ENCODE data around the gene TDP2.
"Not testable (repeated sequence)": the region's sequence is repeated elsewhere in the genome, so short reads cannot be mapped to it uniquely, and the experiment has no call there.

TDP2 gene

DNA sequence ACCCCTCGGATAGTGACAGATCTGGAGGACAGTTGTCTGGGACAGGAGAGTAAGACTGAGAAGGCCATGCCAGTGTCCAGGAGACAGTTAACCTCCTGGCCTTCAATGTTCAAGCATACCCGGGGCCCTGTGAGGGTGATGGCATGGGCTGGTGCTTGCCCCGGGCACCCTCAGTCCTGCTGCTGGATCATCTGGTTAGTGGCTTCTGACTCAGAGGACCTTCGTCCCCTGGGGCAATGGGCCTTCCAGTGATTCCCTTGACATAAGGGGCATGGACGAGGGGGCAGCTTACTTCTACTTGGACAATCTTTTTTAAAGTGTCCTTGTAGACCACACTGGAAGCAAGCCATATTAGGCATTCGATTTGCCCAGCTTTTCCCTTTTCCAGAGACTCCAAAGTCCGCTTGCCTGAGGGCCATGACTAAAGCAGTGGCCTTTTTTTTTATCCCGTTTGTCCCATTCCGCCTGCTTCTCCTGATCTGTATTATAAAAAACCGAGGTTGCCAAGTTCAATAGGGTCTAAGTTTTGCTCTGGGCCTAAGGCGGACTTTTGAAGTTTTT, 12.2 kb upstream of the TDP2 start:
- DNase-seq = not testable (repeated sequence)

DNA sequence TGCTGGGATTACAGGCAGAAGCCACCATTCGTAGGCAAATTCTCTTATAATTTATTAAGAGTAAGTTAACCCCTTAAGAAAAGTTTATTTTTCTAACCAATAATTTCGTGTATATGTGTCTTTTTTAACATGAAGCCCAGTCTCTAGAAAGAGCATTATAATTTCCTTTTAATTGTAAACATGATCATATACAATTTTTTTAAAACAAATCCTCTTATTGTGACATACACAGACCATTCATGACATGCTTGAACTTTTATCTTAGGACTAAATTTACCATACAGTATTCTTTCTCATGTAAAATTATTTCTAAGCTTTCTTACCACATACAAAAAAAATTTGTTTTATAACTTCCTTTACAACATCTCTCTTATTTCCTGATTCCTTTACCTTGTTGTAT, 6.9 kb upstream of the TDP2 start:
- no peak for DNase-seq

DNA sequence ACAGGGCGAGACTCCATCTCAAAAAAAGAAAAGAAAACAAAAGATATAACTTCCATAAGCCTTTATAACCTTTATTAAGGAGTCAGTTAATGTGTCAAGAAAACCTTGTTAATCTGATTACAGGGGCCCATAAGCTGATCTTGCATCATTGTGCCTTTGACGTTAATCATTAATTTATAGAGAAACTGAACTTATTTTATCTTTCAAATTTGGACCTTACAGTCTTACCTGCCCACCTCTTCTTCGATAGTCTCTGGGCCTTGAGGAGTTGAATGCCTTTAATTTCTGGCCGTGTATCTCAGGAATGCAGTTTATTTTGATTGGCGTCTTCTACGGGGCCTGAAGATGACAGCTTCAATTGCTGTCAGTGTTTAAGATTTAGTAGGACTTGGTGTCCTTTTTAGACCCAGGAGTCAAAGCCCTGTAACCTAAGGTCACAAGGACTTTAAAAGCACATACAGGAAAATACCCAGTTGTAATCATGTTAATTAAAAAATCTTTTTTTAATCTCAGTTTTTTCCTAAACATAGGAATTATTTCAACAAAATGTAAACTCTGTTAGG, 6.0 kb upstream of the TDP2 start:
- DNase-seq = no peak

DNA sequence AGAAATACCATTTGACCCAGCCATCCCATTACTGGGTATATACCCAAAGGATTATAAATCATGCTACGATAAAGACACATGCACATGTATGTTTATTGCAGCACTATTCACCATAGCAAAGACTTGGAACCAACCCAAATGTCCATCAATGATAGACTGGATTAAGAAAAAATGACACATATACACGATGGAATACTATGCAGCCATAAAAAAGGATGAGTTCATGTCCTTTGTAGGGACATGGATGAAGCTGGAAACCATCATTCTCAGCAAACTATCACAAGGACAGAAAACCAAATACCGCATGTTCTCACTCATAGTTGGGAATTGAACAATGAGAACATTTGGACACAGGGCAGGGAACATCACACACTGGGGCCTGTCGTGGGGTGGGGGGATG, 4.4 kb upstream of the TDP2 start:
- not testable (repeated sequence) for DNase-seq

DNA sequence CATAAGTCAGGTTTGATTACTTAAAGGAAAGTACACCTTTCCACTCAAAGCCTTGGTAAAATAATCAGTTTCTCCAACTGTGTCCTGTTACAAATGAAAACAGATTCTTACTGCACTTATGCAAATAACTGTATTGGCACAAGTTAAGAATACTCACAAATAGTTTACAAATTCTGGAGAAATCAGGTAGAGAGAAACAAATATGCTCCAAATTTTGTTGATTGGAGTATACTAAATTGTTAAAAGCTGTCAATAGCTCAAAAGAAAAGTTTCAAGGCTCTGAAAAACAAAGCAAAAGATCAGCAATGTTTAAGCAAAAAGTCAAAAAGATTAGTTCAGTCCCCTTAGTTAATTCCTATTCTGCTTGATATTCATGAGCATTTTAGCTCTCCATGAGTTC, 3.8 kb upstream of the TDP2 start:
- not testable (repeated sequence) for DNase-seq

DNA sequence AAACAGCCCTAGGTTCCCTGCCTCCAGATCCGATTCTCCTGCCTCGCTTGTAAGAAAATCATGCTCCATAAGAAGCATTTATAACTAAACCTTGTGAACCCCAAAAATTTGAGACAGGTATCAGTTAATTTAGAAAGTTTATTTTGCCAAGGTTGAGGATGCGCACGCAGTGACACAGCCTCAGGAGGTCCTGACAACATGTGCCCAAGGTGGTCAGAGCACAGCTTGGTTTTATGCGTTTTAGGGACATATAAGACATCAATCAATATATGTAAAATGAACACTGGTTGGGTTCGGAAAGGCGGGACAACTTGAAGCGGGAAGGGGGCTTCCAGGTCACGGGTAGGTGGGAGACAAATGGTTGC, 2.3 kb upstream of the TDP2 start:
- no peak for DNase-seq

DNA sequence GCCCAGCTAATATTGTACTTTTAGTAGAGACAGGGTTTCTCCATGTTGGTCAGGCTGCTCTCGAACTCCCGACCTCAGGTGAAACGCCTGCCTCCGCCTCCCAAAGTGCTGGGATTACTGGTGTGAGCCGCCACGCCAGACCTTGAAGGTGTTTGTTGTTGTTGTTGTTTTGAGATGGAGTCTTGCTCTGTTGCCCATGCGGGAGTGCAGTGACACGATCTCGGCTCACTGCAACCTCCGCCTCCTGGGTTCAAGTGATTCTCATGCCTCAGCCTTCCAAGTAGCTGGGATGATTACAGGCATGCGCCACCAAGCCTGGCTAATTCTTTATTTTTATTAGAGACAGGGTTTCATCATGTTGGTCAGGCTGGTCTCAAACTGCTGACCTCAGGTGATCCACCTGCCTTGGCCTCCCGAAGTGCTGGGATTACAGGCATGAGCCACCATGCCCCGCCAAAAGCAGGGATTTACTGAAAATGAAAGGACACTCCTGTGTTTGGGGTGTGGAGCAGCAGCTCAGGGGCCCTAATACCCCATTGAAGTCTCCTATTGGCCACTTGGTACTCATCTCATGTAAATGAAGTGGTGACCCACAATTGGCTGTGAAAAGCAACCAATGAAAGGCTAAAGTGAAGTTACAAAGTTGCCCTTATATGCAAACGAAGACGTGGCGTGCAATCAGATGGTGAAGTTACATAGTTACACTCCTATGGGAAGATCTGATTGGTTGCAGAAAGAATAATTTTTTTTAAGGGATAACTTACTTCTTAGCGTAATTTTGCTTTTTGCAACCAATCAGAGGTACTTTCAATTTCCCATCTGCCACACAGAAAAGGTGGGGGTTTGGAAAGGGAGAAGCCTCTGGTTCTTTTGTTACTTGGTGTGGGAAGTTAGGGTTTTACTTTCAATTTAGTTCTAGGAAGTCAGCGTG, 1.6 kb upstream of the TDP2 start:
- DNase-seq = not testable (repeated sequence)

DNA sequence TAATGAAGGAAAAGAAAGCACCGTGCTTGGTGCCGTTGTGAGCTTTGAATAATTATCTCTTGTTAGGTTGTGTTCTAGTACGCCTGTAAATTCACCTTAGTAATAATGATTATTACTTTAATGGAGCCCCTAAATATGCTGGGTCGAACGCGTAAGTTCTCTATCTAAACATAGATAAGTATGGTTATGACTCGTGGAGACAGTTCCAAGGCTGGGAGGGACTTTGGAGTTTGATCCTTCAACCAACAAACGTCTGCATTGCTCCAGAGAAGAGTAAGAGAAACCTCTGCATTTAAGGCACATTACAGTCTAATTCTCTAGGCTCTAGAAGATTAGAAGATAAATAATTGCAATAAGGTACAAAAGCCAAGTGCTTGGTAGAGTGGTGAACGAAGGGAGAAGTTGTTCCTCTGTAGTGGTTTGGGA, 692 bp upstream of the TDP2 start:
- DNase-seq = no peak

DNA sequence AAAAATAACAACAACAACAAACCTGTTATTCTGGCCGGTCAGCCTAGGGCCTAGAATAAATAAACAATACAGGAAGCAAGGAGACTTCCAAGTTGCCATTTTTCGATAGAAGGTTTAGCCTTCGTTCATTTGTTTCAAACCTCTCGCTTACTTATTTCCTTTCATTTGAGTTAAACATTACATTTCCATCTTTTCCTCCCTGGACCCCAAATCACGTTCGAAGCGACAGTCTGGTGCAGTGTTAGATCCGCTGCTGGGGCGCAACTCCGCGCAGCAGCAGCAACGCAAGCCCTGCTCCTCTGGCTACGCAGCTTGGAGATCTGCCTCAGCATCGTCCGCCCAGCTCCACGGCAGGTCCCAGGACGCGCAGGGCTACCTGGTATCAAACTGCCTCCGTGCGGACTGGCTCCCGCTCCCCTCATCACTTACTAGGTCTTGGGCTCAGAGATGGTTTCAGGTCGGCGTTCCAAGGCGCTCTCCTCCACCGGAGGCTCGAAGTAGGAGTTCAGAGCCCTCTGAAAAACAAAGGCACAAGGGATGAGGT, 530 bp downstream of the TDP2 start:
- peak; percentile 79 for DNase-seq

DNA sequence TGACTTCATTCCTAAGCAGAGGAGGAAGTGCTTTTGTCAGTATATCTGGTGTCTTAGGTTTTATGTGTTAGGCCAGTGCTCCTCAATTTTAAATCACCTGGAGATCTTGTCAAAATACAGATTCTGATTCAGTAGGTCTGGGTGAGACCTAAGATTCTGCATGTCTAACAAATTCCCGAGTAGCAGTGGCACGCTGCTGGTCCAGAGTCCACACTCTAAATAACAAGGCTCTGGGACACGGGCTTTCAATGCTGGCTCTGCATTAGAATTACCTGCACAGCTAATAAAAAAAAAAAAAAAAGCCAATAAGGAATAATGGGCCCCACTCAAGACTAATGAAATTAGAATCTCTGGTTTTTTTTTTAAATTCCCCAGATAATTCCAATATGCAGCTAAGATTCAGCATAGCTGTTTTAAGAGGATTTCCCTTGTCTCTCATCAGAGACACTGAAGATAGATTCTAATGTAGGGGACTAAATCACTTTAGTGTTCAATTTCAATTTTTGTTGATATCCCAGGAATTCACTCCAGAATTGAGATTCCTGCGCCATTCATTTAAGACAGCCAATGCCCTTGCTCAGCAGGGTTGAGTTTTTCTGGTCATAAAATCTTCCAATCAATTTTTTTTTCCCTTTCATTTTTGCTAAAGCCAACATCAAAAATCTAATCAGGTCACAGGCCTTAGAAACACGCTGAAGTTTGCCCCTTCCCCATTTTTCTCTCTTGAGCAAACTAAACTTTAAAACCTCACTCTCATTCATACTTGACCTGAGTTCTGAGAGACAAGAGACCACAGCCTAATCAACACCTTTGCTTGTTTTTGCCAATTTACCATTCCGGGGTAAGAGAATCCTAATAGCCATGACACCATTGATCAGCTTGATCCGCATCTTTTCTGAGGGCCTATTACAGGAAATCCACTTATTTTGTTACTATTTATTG, 2.4 kb downstream of the TDP2 start:
- no peak for DNase-seq

DNA sequence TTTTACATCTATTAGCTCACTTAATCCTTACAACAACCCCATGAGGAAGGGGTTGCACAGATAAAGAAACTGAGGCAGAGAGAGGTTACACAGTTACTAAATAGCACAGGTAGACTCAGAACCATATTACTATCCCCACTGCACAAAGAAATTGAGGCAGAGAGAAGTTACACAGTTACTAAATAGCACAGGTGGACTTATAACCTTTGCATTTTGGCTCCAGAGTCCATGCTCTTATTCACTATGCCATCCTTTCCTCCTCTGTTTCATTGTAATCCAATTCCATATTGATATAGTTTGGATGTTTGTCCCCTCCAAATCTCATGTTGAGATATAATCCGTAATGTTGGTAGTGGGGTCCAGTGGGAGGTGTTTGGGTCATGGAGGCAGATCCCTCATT, 3.5 kb downstream of the TDP2 start:
- no peak for DNase-seq

DNA sequence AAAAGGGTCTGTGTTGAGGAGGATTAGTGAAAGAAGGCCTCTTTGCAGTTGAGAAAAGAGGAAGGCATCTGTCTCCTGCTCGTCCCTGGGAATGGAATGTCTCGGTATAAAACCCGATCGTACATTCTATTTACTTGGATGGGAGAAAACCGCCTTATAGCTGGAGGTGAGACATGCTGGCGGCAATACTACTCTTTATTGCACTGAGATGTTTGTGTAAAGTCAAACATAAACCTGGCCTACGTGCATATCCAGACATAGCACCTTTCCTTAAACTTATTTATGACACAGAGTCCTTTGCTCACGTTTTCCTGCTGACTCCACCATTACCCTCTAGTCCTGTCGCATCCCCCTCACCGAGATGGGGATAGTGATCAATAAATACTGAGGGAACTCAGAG, 4.5 kb downstream of the TDP2 start:
- no peak for DNase-seq

DNA sequence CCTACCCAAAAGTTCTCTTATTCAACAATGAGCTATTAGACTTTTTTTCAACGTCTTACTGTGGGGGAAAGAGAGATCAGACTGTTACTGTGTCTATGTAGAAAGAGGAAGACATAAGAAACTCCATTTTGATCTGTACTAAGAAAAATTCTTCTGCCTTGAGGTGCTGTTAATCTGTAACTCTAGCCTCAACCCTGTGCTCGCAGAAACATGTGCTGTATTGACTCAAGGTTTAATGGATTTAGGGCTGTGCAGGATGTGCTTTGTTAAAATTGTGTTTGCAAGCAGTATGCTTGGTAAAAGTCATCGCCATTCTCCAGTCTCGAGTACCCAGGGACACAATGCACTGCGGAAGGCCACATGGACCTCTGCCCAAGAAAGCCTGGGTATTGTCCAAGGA, 4.9 kb downstream of the TDP2 start:
- DNase-seq = not testable (repeated sequence)

DNA sequence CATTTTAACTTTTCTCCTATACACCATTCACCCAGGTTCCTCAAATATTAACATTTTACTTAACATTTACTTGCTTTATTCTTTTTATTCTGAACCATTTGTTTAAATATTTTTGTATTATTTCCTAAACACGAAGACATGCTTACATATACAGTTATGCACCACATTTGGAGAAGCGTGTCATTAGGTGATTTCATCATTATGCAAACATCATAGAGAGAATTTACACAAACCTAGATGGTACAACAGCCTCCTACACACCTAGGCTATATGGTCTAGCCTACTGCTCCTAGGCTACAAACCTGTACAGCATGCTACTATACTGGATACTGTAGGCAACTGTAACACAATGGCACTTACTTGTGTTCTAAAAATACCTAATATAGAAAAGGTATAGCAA, 6.6 kb downstream of the TDP2 start:
- DNase-seq = no peak

DNA sequence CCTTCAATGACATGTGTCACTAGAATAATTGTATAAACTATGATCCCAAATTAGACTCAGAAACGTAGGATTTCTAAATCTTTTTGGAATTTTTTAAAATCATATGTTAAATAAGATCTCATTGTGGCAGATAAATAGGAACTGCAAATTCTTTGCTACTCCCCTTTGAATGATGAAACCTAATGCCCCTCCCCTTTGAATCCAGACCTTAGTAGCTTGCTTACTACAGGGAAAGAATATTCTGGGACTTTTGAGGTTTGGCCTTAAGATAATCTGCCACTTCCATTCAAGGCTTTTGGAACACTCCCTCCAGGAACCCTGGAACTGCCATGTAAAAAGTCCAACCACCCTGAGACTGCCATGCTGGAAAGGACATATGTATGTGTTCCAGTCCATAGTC, 7.1 kb downstream of the TDP2 start:
- no peak for DNase-seq

DNA sequence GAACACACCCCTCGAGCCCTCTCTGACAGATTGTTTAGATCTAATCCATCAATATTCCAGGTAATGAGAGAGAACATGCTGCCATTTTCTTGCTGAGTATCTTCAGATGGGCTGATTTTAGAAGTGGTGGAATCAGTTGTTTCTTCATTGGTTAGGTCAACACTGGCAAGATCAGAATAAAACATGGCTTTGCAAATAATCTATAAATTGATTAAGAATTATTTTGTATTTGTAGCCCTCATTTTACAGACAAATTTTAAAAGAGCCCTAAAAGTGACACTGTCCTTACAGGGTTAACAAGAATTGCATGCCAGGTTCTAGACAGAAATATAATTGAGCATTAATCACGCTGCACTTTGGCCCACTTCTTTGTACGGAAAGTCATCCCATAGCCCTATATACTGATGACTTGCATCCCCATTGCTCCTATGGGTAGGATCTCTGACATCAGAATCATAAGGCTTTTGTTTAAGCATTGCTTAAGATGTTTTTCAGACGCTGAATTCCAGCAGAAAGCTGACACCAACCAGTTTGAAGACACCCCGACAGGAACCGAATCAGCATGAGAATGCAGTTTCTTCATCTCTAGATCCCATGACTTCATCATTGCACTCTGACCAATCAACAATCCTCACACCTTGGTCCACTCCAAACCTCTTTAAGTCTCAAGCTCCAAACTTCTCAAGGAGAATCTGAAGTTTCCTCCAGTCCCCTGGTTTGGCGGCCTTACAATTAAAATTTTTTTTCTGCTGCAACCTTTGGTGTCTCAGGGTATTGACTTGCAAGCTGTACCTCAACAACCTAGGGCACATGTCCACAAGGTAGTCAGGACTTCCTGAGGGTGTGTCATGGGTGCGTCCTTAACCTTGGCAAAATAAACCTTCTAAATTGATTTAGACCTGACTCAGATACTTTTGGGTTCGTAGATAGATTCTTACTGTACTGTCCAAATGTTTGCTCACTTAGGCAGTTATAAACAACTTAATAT, 7.8 kb downstream of the TDP2 start:
- DNase-seq = no peak

DNA sequence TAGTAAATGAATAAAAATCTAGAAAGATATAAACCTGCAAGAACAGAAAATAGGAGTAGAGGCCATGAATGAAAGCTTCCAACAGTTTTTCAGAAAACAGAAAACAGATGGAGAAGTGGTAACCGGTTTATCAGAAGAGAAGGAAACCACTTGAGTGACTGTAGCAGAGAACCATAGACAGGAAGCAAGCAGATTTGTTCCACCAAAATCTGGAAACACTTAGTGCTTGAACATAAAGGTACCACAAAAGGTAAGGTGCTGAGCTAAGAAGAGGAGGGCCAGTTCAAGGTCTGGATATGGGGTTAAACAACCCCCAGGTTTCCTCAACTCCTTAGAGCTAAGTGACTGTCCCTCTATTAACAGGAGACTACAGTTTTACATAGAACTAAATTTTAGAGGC, 11.5 kb downstream of the TDP2 start:
- no peak for DNase-seq

DNA sequence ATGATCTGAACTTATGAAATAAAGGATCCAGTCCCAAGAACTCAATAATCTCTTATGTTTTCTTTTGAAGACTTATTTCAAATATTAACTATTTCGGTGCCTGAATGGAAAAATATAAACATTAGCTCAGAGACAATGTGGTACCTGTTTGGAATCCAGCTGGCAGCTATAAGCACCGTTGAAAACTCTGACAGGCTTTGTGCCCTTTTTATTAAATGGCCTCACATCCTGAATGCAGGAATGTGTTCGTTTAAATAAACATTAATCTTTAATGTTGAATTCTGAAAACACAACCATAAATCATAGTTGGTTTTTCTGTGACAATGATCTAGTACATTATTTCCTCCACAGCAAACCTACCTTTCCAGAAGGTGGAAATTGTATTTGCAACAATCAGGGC, 16.3 kb downstream of the TDP2 start:
- DNase-seq = no peak

DNA sequence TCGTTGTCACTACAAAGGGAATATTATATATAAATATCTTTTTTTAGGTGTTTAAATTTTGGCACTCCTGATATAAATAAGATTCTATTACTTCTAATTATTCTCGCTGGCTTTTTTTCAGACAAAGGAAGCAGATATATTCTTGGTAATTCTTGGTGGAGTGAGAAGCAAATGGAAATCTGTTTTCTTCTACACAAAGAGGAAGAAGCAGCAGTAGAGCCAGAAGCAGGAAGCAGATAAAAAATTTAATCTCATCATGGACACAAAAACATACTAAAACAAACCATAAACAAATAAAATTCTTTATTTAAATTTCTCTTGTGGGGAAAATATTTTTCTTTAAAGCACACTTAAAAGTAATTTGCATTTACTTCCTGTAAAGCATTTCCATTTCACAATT, 17.0 kb downstream of the TDP2 start:
- no peak for DNase-seq

DNA sequence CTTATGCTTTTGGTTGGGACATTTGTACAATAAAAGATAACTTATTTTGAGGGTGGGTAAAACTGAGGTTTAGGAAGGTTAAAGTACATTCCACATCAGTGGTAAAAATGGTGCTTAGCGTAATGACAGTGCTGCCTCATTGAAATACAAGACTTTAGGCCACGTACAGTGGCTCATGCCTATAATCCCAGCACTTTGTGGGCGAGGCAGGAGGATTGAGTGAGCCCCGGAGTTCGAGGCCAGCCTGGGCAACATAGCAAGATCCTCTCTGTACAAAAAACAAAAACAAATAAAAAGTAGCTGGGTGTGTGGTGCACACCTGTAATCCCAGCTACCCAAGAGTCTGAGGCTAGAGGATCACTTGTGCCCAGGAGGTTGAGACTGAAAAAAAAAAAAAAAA, 18.4 kb downstream of the TDP2 start:
- no peak for DNase-seq

DNA sequence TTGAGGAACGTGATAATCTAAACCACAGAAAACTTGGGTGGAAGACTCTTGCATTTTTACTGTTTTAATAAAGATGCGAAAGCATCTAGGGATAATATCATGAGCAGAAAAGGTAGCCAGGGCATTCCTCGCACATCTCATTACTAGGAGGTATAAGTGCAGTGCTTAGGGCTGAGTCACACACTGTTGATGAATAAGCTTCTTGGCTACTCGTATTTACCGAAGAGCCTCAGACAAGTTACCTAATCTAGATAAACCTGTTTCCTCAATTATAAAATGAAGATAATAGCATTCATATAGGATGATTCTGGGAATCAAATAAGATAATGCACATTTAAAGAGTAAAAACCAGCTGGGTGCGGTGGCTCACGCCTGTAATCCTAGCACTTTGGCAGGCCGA, 19.9 kb downstream of the TDP2 start:
- DNase-seq = no peak

DNA sequence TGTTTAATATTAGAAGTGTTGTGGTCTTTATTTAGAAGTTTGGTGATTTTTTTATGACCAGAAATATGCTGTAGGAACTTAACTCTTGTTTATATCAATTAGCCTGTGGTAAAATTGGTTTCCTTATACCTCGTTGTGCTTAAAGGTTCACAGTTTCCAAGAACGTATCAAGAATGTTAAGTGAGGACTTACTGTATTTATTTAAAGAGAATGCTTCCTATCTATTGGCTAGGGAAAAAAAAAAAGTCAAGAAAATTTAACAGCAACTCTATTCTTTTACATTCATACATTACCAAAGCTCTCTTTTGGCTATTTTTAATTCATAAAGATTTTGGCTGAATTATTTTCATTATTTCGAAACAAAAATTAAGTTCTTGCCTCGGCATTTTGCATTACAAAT, 22.3 kb downstream of the TDP2 start:
- DNase-seq = no peak
